IMR-90 (cell line): ENCODE results near the gene ABHD2. TPM values are rescaled to one million over a fixed set of nuclear protein-coding genes. Genes with fewer than 3 reads are reported as not detected.

Experiments
- ATAC-seq: fragments of 200-7000 bp; cut with Tn5 transposase; 2 replicates; pipeline ENCODE4 v1.9.1; 2020; ENCODE audit warnings: low read depth, mild to moderate bottlenecking, moderate library complexity
- BruUV-seq: library from RNA; stranded (reverse); fragments of 400-500 nt; replicated peaks from 2 replicates; lab custom pipeline; 2021; lab: Mats Ljungman, UMichigan
- CTCF ChIA-PET: fragments of 300-600 bp; formaldehyde crosslinking; extraction: SDS; loops from one replicate; lab custom pipeline; 2021; ENCODE audit warnings: antibody characterized with exemption; lab: Yijun Ruan, JAX
- POLR2A ChIA-PET: fragments of 300-600 bp; sonication (Branson Sonifier 250); formaldehyde crosslinking; loops from one replicate; lab custom pipeline; 2022; ENCODE audit warnings: antibody characterized with exemption; ENCODE audit not compliant: unreplicated experiment; lab: Charles Lee
- DNase-seq: peaks from one replicate; pipeline ENCODE4 v3.0.0; 2013
- H2AFZ ChIP-seq: replicated peaks from 2 replicates; pipeline ENCODE3; 2013; ENCODE audit warnings: low read length, mild to moderate bottlenecking; ENCODE audit not compliant: poor library complexity
- H2AK5ac ChIP-seq: 2 replicates; pipeline ENCODE4 v1.6.1; 2013; ENCODE audit warnings: low read depth, low read length, inconsistent platforms
- H2AK9ac ChIP-seq: replicated peaks from 2 replicates; pipeline ENCODE3; 2013; ENCODE audit warnings: mild to moderate bottlenecking, low read depth, low read length, moderate library complexity; ENCODE audit not compliant: poor library complexity
- H2BK120ac ChIP-seq: 2 replicates; pipeline ENCODE4 v1.6.1; 2013; ENCODE audit warnings: low read depth, low read length, inconsistent platforms
- H2BK15ac ChIP-seq: 3 replicates; pipeline ENCODE4 v1.6.1; 2013; ENCODE audit warnings: low read depth, low read length, inconsistent platforms
- H2BK20ac ChIP-seq: 2 replicates; pipeline ENCODE4 v1.6.1; 2013; ENCODE audit warnings: low read depth, mild to moderate bottlenecking, inconsistent platforms, low read length, moderate library complexity
- H2BK5ac ChIP-seq: 2 replicates; pipeline ENCODE4 v1.6.1; 2013; ENCODE audit warnings: mild to moderate bottlenecking, low read depth, low read length, inconsistent platforms; ENCODE audit not compliant: poor library complexity, severe bottlenecking
- H3K14ac ChIP-seq: replicated peaks from 2 replicates; pipeline ENCODE4 v1.6.1; 2013; ENCODE audit warnings: low read depth, low read length, inconsistent platforms
- H3K18ac ChIP-seq: 2 replicates; pipeline ENCODE4 v1.6.1; 2013; ENCODE audit warnings: low read depth, low read length, control low read depth
- H3K23ac ChIP-seq: 2 replicates; pipeline ENCODE4 v1.6.1; 2013; ENCODE audit warnings: low read depth, low read length, inconsistent platforms
- H3K27ac ChIP-seq: 2 replicates; pipeline ENCODE4 v1.5.1; 2013; ENCODE audit warnings: mild to moderate bottlenecking, control low read depth, low read length; ENCODE audit not compliant: insufficient read depth
- H3K27me3 ChIP-seq: 2 replicates; pipeline ENCODE4 v1.6.1; 2013; ENCODE audit warnings: low read length; ENCODE audit not compliant: control insufficient read depth, insufficient read depth
- H3K36me3 ChIP-seq: 2 replicates; pipeline ENCODE4 v1.6.1; 2013; ENCODE audit warnings: low read length, mixed read lengths; ENCODE audit not compliant: control insufficient read depth, insufficient read depth
- H3K4ac ChIP-seq: 2 replicates; pipeline ENCODE4 v1.6.1; 2013; ENCODE audit warnings: low read depth, low read length, inconsistent platforms
- H3K4me1 ChIP-seq: 2 replicates; pipeline ENCODE4 v1.6.1; 2013; ENCODE audit warnings: low read length, mixed read lengths; ENCODE audit not compliant: control insufficient read depth, insufficient read depth
- H3K4me2 ChIP-seq: 2 replicates; pipeline ENCODE4 v1.6.1; 2013; ENCODE audit warnings: low read depth, mild to moderate bottlenecking, control low read depth, low read length, moderate library complexity
- H3K4me3 ChIP-seq: 2 replicates; pipeline ENCODE4 v1.5.1; 2013; ENCODE audit warnings: low read depth, mild to moderate bottlenecking, control low read depth, low read length, moderate library complexity; ENCODE audit not compliant: insufficient read depth
- H3K56ac ChIP-seq: 2 replicates; pipeline ENCODE4 v1.6.1; 2013; ENCODE audit warnings: low read length, inconsistent platforms; ENCODE audit not compliant: insufficient read depth; ENCODE audit errors: extremely low read depth
- H3K79me1 ChIP-seq, 2 experiments: 2 replicates each; pipeline ENCODE4 v1.6.1; 2013; ENCODE audit warnings: low read length in 2 of 2, inconsistent platforms in 1 of 2, low read depth in 1 of 2
- H3K9ac ChIP-seq: 2 replicates; pipeline ENCODE4 v1.6.1; 2013; ENCODE audit warnings: low read depth, low read length, control low read depth
- H3K9me1 ChIP-seq: 2 replicates; pipeline ENCODE4 v1.6.1; 2013; ENCODE audit warnings: low read length, inconsistent platforms; ENCODE audit not compliant: insufficient read depth
- H3K9me3 ChIP-seq: 2 replicates; pipeline ENCODE4 v1.6.1; 2013; ENCODE audit warnings: low read length; ENCODE audit not compliant: control insufficient read depth, insufficient read depth
- H4K20me1 ChIP-seq: 2 replicates; pipeline ENCODE4 v1.6.1; 2013; ENCODE audit warnings: low read length, inconsistent platforms; ENCODE audit not compliant: insufficient read depth
- H4K5ac ChIP-seq: 2 replicates; pipeline ENCODE4 v1.6.1; 2013; ENCODE audit warnings: mild to moderate bottlenecking, low read depth, low read length, control low read depth
- H4K8ac ChIP-seq, 2 experiments: 2 replicates each; pipeline ENCODE4 v1.6.1; 2013; ENCODE audit warnings: low read depth in 2 of 2, low read length in 2 of 2, control low read depth in 1 of 2, inconsistent platforms in 1 of 2
- H4K91ac ChIP-seq: 2 replicates; pipeline ENCODE4 v1.6.1; 2013; ENCODE audit warnings: low read depth, low read length, inconsistent platforms; ENCODE audit not compliant: insufficient read depth
- CEBPB ChIP-seq: IDR thresholded peaks from 2 replicates; pipeline ENCODE4 v1.6.1; 2012; ENCODE audit warnings: low read depth, low read length, improper control_type of control experiment
- CHD1 ChIP-seq: IDR thresholded peaks from 2 replicates; pipeline ENCODE4 v1.6.1; 2012; ENCODE audit warnings: low read depth, low read length, improper control_type of control experiment
- CTCF ChIP-seq: conservative IDR thresholded peaks from 2 replicates; pipeline ENCODE4 v1.5.1; 2012; ENCODE audit warnings: mild to moderate bottlenecking, low read depth, low read length, improper control_type of control experiment
- ELK1 ChIP-seq: fragments of 150-350 bp; IDR thresholded peaks from 2 replicates; pipeline ENCODE4 v1.6.1; 2016; ENCODE audit warnings: low read depth, mild to moderate bottlenecking, low read length, moderate library complexity, borderline replicate concordance
- FOS ChIP-seq: fragments of 150-350 bp; IDR thresholded peaks from 2 replicates; pipeline ENCODE4 v1.6.1; 2016; ENCODE audit warnings: low read depth, low read length
- MAZ ChIP-seq: IDR thresholded peaks from 2 replicates; pipeline ENCODE4 v1.6.1; 2012; ENCODE audit warnings: low read depth, mild to moderate bottlenecking, low read length, improper control_type of control experiment, moderate library complexity, borderline replicate concordance
- MXI1 ChIP-seq: IDR thresholded peaks from 2 replicates; pipeline ENCODE4 v1.6.1; 2012; ENCODE audit warnings: low read depth, mild to moderate bottlenecking, low read length, moderate library complexity, borderline replicate concordance
- NFE2L2 ChIP-seq: fragments of 150-350 bp; IDR thresholded peaks from 2 replicates; pipeline ENCODE4 v1.6.1; 2016; ENCODE audit warnings: low read depth, mild to moderate bottlenecking, low read length
- POLR2A ChIP-seq: IDR thresholded peaks from 2 replicates; pipeline ENCODE4 v1.6.1; 2012; ENCODE audit warnings: mild to moderate bottlenecking, low read depth, low read length
- RAD21 ChIP-seq: IDR thresholded peaks from 2 replicates; pipeline ENCODE4 v1.6.1; 2012; ENCODE audit warnings: low read length, improper control_type of control experiment
- RCOR1 ChIP-seq: IDR thresholded peaks from 2 replicates; pipeline ENCODE4 v1.6.1; 2012; ENCODE audit warnings: mild to moderate bottlenecking, low read length, improper control_type of control experiment; ENCODE audit not compliant: insufficient replicate concordance
- RFX5 ChIP-seq: IDR thresholded peaks from 2 replicates; pipeline ENCODE4 v1.8.0; 2012; ENCODE audit warnings: low read depth, mild to moderate bottlenecking, low read length, moderate library complexity
- SMC3 ChIP-seq: fragments of 150-350 bp; IDR thresholded peaks from 2 replicates; pipeline ENCODE4 v1.6.1; 2016; ENCODE audit warnings: low read depth, mild to moderate bottlenecking, antibody characterized with exemption, low read length, moderate library complexity
- USF2 ChIP-seq: fragments of 150-350 bp; IDR thresholded peaks from 2 replicates; pipeline ENCODE4 v1.6.1; 2017; ENCODE audit warnings: mild to moderate bottlenecking, antibody characterized with exemption, low read length, low read depth
- WGBS, 2 experiments: methylation state at CpG; one replicate each; pipeline versions ENCODE4 v1.1.5 to v1.1.7; 2013; ENCODE audit warnings: missing lambda C conversion rate in 2 of 2; ENCODE audit not compliant: insufficient read length in 1 of 2; ENCODE audit errors: extremely low coverage in 2 of 2; 5-methylcytosine and 5-hydroxymethylcytosine counted together
- dilution Hi-C: fragments of 300-500 bp; cut with HindIII; formaldehyde crosslinking; loops from one replicate; pipeline ENCODE4 v1.14.3; 2018; ENCODE audit warnings: low sequenced_read_pairs; ENCODE audit not compliant: unreplicated experiment
- in situ Hi-C: fragments of 300-500 bp; cut with MboI; formaldehyde crosslinking; loops from 3 replicates; pipeline ENCODE4 v1.14.3; 2019; ENCODE audit warnings: low sequenced_read_pairs, inconsistent platforms, mixed read lengths
- intact Hi-C: fragments of 100-400 bp; cut with micrococcal nuclease; formaldehyde crosslinking; loops from 2 replicates; pipeline ENCODE4 v1.10.0; 2022
- polyA plus RNA-seq, 3 experiments: library from polyadenylated mRNA; depleted of rRNA; stranded (reverse); fragments of >200 nt; gene quantifications; 2 replicates each; pipeline ENCODE4 v1.2.3, GENCODE V29; 2012; ENCODE audit warnings: low replicate concordance in 1 of 3
- total RNA-seq: library from RNA; depleted of rRNA; stranded (reverse); fragments of >200 nt; gene quantifications from 2 replicates; pipeline ENCODE4 v1.2.3, GENCODE V29; 2012

ABHD2 gene
- total and polyA plus RNA-seq, 2 of the 4 experiments (the other 2 are of a cell fraction) = 31.2 to 62.9 TPM

- Histone ChIP-seq H2BK120ac (no peak overlapping the region), H3K36me3 (peaks cover 16% of the 10 kb centered on the region), H3K4me1 (peaks cover 3% of the 10 kb centered on the region; the same call in 1 of the 2 replicates), H4K8ac (no peak overlapping the region), H3K79me1 (peaks cover 22 to 36% of the 10 kb centered on the region in 2 experiments), H3K9me1 (peaks cover 13% of the 10 kb centered on the region; the same call in 1 of the 2 replicates), H3K27ac (no peak overlapping the region), H2BK5ac (no peak overlapping the region), H3K9me3 (no peaks in the 10 kb centered on the region), H3K27me3 (no peaks in the 10 kb centered on the region), H3K23ac (no peak overlapping the region), H2AK9ac (no peak overlapping the region), H2BK20ac (no peak overlapping the region), H3K4me3 (no peak overlapping the region), H2AK5ac (no peak overlapping the region), H4K20me1 (no peaks in the 10 kb centered on the region; the same call in none of the 2 replicates), H3K4ac (no peak overlapping the region), H4K91ac (no peak overlapping the region), H2AFZ (no peak overlapping the region), H3K56ac (no peak overlapping the region), H2BK15ac (no peak overlapping the region), H3K18ac (no peak overlapping the region), H3K14ac (no peak overlapping the region), H4K5ac (no peak overlapping the region), H3K4me2 (no peak overlapping the region), H3K9ac (no peak overlapping the region)
- ChIA-PET CTCF (interaction anchor here (0.6 to 1.2 kb wide), 5 partner anchors 10 to 271 kb away, joined by 3 read pairs; no protein-coding TSS in a partner anchor), POLR2A (no interaction called here)
- intact Hi-C loops = no loop called here
- BruUV-seq = no TSS peak
- in situ Hi-C loops = loop anchor here (25.0 kb wide), 1 partner anchor 489 kb away; no protein-coding TSS in a partner anchor
- dilution Hi-C loops = no loop called here
- WGBS, 2 experiments = 60% methylated on average over 1 of the region's 12 CpGs; no CpG with 5 or more reads in 1 of the 2 experiments
- DNase-seq = no peak
- peak; percentile 40; the same call in 1 of the 2 replicates for ATAC-seq
- TF ChIP-seq POLR2A (no peak), CHD1 (no peak), NFE2L2 (no peak), RAD21 (no peak), CTCF (no peak), FOS (no peak), RFX5 (no peak), MAZ (no peak), USF2 (no peak), RCOR1 (no peak), MXI1 (no peak), SMC3 (no peak), ELK1 (no peak), CEBPB (no peak)
Measured at GRCh38 chr15:89150762-89151664, 62.8 kb downstream of the ABHD2 start.
